Measurements from ENCODE around the gene CIB1.
"Not testable (repeated sequence)": the region's sequence is repeated elsewhere in the genome, so short reads cannot be mapped to it uniquely, and the experiment has no call there.

Gene CIB1

DNA sequence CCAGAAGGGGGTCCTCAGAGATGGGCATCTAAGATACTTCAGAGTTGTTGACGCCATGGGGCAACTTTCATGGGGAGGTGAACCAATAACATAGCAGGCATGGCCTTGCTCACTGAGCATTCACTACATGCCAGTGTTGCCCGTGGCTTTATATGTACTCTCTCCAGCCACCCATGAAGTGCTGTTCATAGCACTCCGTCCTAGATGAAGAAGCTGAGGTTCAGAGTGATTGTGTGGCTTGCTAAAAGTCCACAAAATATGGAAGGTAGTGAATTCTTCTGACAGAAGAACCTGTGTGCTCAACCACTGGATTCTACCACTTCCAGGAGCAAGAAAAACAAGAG lies 42.4 kb downstream of the CIB1 start:
- TF ChIP-seq, protein P1, sequence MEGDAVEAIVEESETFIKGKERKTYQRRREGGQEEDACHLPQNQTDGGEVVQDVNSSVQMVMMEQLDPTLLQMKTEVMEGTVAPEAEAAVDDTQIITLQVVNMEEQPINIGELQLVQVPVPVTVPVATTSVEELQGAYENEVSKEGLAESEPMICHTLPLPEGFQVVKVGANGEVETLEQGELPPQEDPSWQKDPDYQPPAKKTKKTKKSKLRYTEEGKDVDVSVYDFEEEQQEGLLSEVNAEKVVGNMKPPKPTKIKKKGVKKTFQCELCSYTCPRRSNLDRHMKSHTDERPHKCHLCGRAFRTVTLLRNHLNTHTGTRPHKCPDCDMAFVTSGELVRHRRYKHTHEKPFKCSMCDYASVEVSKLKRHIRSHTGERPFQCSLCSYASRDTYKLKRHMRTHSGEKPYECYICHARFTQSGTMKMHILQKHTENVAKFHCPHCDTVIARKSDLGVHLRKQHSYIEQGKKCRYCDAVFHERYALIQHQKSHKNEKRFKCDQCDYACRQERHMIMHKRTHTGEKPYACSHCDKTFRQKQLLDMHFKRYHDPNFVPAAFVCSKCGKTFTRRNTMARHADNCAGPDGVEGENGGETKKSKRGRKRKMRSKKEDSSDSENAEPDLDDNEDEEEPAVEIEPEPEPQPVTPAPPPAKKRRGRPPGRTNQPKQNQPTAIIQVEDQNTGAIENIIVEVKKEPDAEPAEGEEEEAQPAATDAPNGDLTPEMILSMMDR (IDR thresholded peaks at IDR 0.05; ENCODE audit: low read depth, low read length): no peak
- peaks cover 8% of the 10 kb centered on the region for H3K9me3 ChIP-seq (ENCODE audit: severe bottlenecking)
- no peak overlapping the region for H3K27ac ChIP-seq
- H3K27me3 ChIP-seq (ENCODE audit: insufficient read depth, low read depth, severe bottlenecking): no peaks in the 10 kb centered on the region
- no peak for DNase-seq
- no peak overlapping the region for H3K4me3 ChIP-seq (ENCODE audit: low read depth, low read length)
- peaks cover 9% of the 10 kb centered on the region for H3K36me3 ChIP-seq

DNA sequence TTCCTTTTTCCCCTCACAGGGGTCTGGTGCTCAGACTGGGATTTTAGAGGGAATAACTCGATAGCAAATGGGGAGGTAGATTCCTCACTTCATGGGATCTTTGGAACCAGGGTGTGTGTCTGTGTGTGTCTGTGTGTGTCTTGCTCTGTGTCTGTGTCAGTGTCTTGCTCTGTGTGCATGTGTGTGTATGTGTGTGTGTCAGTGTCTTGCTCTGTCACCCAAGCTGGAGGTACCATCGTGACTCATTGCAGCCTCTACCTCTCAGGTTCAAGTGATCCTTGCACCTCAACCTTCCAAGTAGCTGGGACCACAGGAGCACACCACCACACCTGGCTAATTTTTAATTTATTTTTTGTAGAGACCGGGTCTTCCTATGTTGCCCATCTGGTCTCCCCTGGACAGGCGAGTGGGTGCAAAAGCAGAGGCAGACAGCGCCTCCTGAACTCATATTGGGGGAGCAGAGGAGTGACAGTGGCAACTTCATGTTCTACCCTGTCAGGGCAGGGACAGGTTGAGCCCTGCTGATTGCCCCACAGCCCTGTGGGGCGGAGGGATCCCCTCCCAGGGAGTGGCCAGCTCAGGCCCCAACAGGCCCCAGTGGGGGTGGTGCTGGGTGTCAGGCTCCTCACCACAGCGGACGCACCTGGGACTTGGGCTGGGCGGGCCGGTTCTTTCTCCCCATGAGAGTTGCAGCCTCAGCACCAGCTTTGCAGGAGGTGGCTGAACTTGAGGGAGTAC lies 43.0 kb downstream of the CIB1 start:
- no peak for DNase-seq
- H3K27me3 ChIP-seq (ENCODE audit: insufficient read depth, low read depth, severe bottlenecking): no peaks in the 10 kb centered on the region
- no peak overlapping the region for H3K27ac ChIP-seq
- H3K36me3 ChIP-seq: peaks cover 9% of the 10 kb centered on the region
- TF ChIP-seq, protein P1 (IDR thresholded peaks at IDR 0.05; ENCODE audit: low read depth, low read length): no peak
- no peak overlapping the region for H3K4me3 ChIP-seq (ENCODE audit: low read depth, low read length)
- H3K9me3 ChIP-seq (ENCODE audit: severe bottlenecking): peaks cover 8% of the 10 kb centered on the region

DNA sequence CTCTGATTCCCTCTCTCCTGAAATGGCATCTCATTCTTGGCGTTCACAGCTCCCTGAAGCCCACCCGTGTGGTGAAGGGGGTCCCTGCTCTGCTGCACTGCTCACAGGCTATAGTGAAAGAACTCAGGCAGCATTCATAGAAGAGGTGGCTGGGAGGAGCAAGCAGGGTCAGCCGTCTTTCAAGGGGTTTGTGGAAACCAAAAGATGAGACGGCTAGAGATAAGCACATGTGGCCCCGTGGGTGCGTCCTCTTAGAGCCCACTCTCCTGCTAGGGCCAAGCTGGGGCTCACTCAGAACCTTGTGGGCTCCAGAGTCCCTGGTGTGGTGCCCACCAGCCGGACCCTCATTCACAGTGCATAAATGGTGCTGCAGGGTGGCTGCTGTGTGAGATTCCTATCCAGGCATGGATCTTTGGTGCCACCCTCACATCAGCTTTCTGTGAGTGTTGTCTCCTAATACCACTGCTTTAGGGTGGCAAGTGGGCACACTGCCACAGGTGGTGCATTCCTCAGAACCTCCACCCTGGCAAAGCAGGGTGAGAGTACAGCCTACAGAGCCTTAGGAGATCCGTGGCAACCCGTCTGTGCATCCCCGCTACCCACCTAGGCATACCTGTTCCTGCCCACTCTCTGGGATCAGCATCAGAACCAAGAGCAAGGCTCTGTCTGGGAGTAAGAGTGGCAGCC lies 43.8 kb downstream of the CIB1 start:
- TF ChIP-seq, protein P1 (IDR thresholded peaks at IDR 0.05; ENCODE audit: low read depth, low read length): no peak
- Histone ChIP-seq H3K27ac (no peak overlapping the region), H3K4me3 (ENCODE audit: low read depth, low read length) (no peak overlapping the region), H3K9me3 (ENCODE audit: severe bottlenecking) (peaks cover 8% of the 10 kb centered on the region), H3K36me3 (peaks cover 3% of the 10 kb centered on the region), H3K27me3 (ENCODE audit: insufficient read depth, low read depth, severe bottlenecking) (no peaks in the 10 kb centered on the region)
- DNase-seq: no peak

GRCh38 chr15:90188914-90189748 lies 44.6 kb downstream of the CIB1 start:
- peaks cover 3% of the 10 kb centered on the region for H3K9me3 ChIP-seq (ENCODE audit: severe bottlenecking)
- H3K27me3 ChIP-seq (ENCODE audit: insufficient read depth, low read depth, severe bottlenecking): no peaks in the 10 kb centered on the region
- TF ChIP-seq, protein P1 (IDR thresholded peaks at IDR 0.05; ENCODE audit: low read depth, low read length): no peak
- no peak for DNase-seq
- no peak overlapping the region for H3K27ac ChIP-seq
- peaks cover 3% of the 10 kb centered on the region for H3K36me3 ChIP-seq
- no peak overlapping the region for H3K4me3 ChIP-seq (ENCODE audit: low read depth, low read length)

DNA sequence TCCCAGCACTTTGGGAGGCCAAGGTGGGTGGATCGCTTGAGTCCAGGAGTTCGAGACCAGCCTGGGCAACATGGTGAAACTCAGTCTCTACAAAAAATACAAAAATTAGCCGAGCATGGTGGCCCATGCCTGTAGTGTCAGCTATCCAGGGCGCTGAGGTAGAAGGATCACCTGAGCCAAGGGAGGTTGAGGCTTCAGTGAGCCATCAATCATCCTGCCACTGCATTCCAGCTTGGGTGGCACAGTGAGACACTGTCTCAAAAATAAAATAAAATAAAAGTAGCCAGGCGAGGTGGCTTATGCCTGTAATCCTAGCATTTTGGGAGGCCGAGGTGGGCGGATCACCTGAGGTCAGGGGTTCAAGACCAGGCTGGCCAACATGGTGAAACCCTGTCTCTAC lies 45.7 kb downstream of the CIB1 start:
- H3K36me3 ChIP-seq; H3K27me3 ChIP-seq (ENCODE audit: insufficient read depth, low read depth, severe bottlenecking); DNase-seq; H3K4me3 ChIP-seq (ENCODE audit: low read depth, low read length); H3K9me3 ChIP-seq (ENCODE audit: severe bottlenecking); H3K27ac ChIP-seq: not testable (repeated sequence)

Data from WERI-Rb-1 (cell line).